ENCODE measurements around the gene GABBR1.

GABBR1 gene

GRCh38 chr6:29566856-29567255 is 66.1 kb downstream of the GABBR1 start:
- no peak for DNase-seq (ENCODE audit: low read depth)

GRCh38 chr6:29564875-29565274 is 68.1 kb downstream of the GABBR1 start:
- no peak for DNase-seq (ENCODE audit: low read depth)

- DNase-seq (ENCODE audit: low read depth), result no peak
Observed at GRCh38 chr6:29563435-29563965, 69.5 kb downstream of the GABBR1 start.

- DNase-seq (ENCODE audit: low read depth), result no peak
Observed at GRCh38 chr6:29561606-29562181, 71.3 kb downstream of the GABBR1 start.

- DNase-seq (ENCODE audit: low read depth), result no peak
Observed at GRCh38 chr6:29561091-29561490, 71.9 kb downstream of the GABBR1 start.

GRCh38 chr6:29559524-29560287 is 73.3 kb downstream of the GABBR1 start, which contains the start of gene UBD:
Gene UBD, minus strand, starts transcription at chr6:29559732. Its CDS starts 31 bp downstream, at chr6:29559701.
- no peak for DNase-seq (ENCODE audit: low read depth)

- no peak for DNase-seq (ENCODE audit: low read depth)
Observed at GRCh38 chr6:29558439-29559079, 74.4 kb downstream of the GABBR1 start.

- no peak for DNase-seq (ENCODE audit: low read depth)
Observed at GRCh38 chr6:29557320-29557719, 75.7 kb downstream of the GABBR1 start.

- DNase-seq (ENCODE audit: low read depth), result no peak
Observed at GRCh38 chr6:29554764-29555163, 78.2 kb downstream of the GABBR1 start.

GRCh38 chr6:29553268-29554057 is 79.5 kb downstream of the GABBR1 start:
- no peak for DNase-seq (ENCODE audit: low read depth)

GRCh38 chr6:29552512-29553051 is 80.4 kb downstream of the GABBR1 start:
- no peak for DNase-seq (ENCODE audit: low read depth)

- no peak for DNase-seq (ENCODE audit: low read depth)
Observed at GRCh38 chr6:29547573-29547972, 85.4 kb downstream of the GABBR1 start.

- no peak for DNase-seq (ENCODE audit: low read depth)
Observed at GRCh38 chr6:29537714-29538403, 95.1 kb downstream of the GABBR1 start.

GRCh38 chr6:29532320-29532951 is 100.5 kb downstream of the GABBR1 start:
- no peak for DNase-seq (ENCODE audit: low read depth)

- DNase-seq (ENCODE audit: low read depth), result no peak
Observed at GRCh38 chr6:29531668-29532067, 101.3 kb downstream of the GABBR1 start.

- DNase-seq (ENCODE audit: low read depth), result no peak
Observed at GRCh38 chr6:29530671-29531310, 102.2 kb downstream of the GABBR1 start.

GRCh38 chr6:29529956-29530355 is 103.0 kb downstream of the GABBR1 start:
- no peak for DNase-seq (ENCODE audit: low read depth)

- no peak for DNase-seq (ENCODE audit: low read depth)
Observed at GRCh38 chr6:29528988-29529560, 103.9 kb downstream of the GABBR1 start.

- no peak for DNase-seq (ENCODE audit: low read depth)
Observed at GRCh38 chr6:29528300-29528931, 104.6 kb downstream of the GABBR1 start.
